IMR-90 (cell line): Measurements from ENCODE around the gene PZP. TPM values are rescaled to one million over a fixed set of nuclear protein-coding genes. Genes with fewer than 3 reads are reported as not detected.

Experiments used
- ATAC-seq: fragments of 200-7000 bp; cut with Tn5 transposase; 2 replicates; pipeline ENCODE4 v1.9.1; 2020; ENCODE audit warnings: low read depth, mild to moderate bottlenecking, moderate library complexity
- BruUV-seq: library from RNA; stranded (reverse); fragments of 400-500 nt; replicated peaks from 2 replicates; lab custom pipeline; 2021; lab: Mats Ljungman, UMichigan
- CTCF ChIA-PET: fragments of 300-600 bp; formaldehyde crosslinking; extraction: SDS; loops from one replicate; lab custom pipeline; 2021; ENCODE audit warnings: antibody characterized with exemption; lab: Yijun Ruan, JAX
- POLR2A ChIA-PET: fragments of 300-600 bp; sonication (Branson Sonifier 250); formaldehyde crosslinking; loops from one replicate; lab custom pipeline; 2022; ENCODE audit warnings: antibody characterized with exemption; ENCODE audit not compliant: unreplicated experiment; lab: Charles Lee
- DNase-seq: peaks from one replicate; pipeline ENCODE4 v3.0.0; 2013
- H2AFZ ChIP-seq: replicated peaks from 2 replicates; pipeline ENCODE3; 2013; ENCODE audit warnings: low read length, mild to moderate bottlenecking; ENCODE audit not compliant: poor library complexity
- H2AK5ac ChIP-seq: 2 replicates; pipeline ENCODE4 v1.6.1; 2013; ENCODE audit warnings: low read depth, low read length, inconsistent platforms
- H2AK9ac ChIP-seq: replicated peaks from 2 replicates; pipeline ENCODE3; 2013; ENCODE audit warnings: mild to moderate bottlenecking, low read depth, low read length, moderate library complexity; ENCODE audit not compliant: poor library complexity
- H2BK120ac ChIP-seq: 2 replicates; pipeline ENCODE4 v1.6.1; 2013; ENCODE audit warnings: low read depth, low read length, inconsistent platforms
- H2BK15ac ChIP-seq: 3 replicates; pipeline ENCODE4 v1.6.1; 2013; ENCODE audit warnings: low read depth, low read length, inconsistent platforms
- H2BK20ac ChIP-seq: 2 replicates; pipeline ENCODE4 v1.6.1; 2013; ENCODE audit warnings: low read depth, mild to moderate bottlenecking, inconsistent platforms, low read length, moderate library complexity
- H2BK5ac ChIP-seq: 2 replicates; pipeline ENCODE4 v1.6.1; 2013; ENCODE audit warnings: mild to moderate bottlenecking, low read depth, low read length, inconsistent platforms; ENCODE audit not compliant: poor library complexity, severe bottlenecking
- H3K14ac ChIP-seq: replicated peaks from 2 replicates; pipeline ENCODE4 v1.6.1; 2013; ENCODE audit warnings: low read depth, low read length, inconsistent platforms
- H3K18ac ChIP-seq: 2 replicates; pipeline ENCODE4 v1.6.1; 2013; ENCODE audit warnings: low read depth, low read length, control low read depth
- H3K23ac ChIP-seq: 2 replicates; pipeline ENCODE4 v1.6.1; 2013; ENCODE audit warnings: low read depth, low read length, inconsistent platforms
- H3K27ac ChIP-seq: 2 replicates; pipeline ENCODE4 v1.5.1; 2013; ENCODE audit warnings: mild to moderate bottlenecking, control low read depth, low read length; ENCODE audit not compliant: insufficient read depth
- H3K27me3 ChIP-seq: 2 replicates; pipeline ENCODE4 v1.6.1; 2013; ENCODE audit warnings: low read length; ENCODE audit not compliant: control insufficient read depth, insufficient read depth
- H3K36me3 ChIP-seq: 2 replicates; pipeline ENCODE4 v1.6.1; 2013; ENCODE audit warnings: low read length, mixed read lengths; ENCODE audit not compliant: control insufficient read depth, insufficient read depth
- H3K4ac ChIP-seq: 2 replicates; pipeline ENCODE4 v1.6.1; 2013; ENCODE audit warnings: low read depth, low read length, inconsistent platforms
- H3K4me1 ChIP-seq: 2 replicates; pipeline ENCODE4 v1.6.1; 2013; ENCODE audit warnings: low read length, mixed read lengths; ENCODE audit not compliant: control insufficient read depth, insufficient read depth
- H3K4me2 ChIP-seq: 2 replicates; pipeline ENCODE4 v1.6.1; 2013; ENCODE audit warnings: low read depth, mild to moderate bottlenecking, control low read depth, low read length, moderate library complexity
- H3K4me3 ChIP-seq: 2 replicates; pipeline ENCODE4 v1.5.1; 2013; ENCODE audit warnings: low read depth, mild to moderate bottlenecking, control low read depth, low read length, moderate library complexity; ENCODE audit not compliant: insufficient read depth
- H3K56ac ChIP-seq: 2 replicates; pipeline ENCODE4 v1.6.1; 2013; ENCODE audit warnings: low read length, inconsistent platforms; ENCODE audit not compliant: insufficient read depth; ENCODE audit errors: extremely low read depth
- H3K79me1 ChIP-seq, 2 experiments: 2 replicates each; pipeline ENCODE4 v1.6.1; 2013; ENCODE audit warnings: low read length in 2 of 2, inconsistent platforms in 1 of 2, low read depth in 1 of 2
- H3K9ac ChIP-seq: 2 replicates; pipeline ENCODE4 v1.6.1; 2013; ENCODE audit warnings: low read depth, low read length, control low read depth
- H3K9me1 ChIP-seq: 2 replicates; pipeline ENCODE4 v1.6.1; 2013; ENCODE audit warnings: low read length, inconsistent platforms; ENCODE audit not compliant: insufficient read depth
- H3K9me3 ChIP-seq: 2 replicates; pipeline ENCODE4 v1.6.1; 2013; ENCODE audit warnings: low read length; ENCODE audit not compliant: control insufficient read depth, insufficient read depth
- H4K20me1 ChIP-seq: 2 replicates; pipeline ENCODE4 v1.6.1; 2013; ENCODE audit warnings: low read length, inconsistent platforms; ENCODE audit not compliant: insufficient read depth
- H4K5ac ChIP-seq: 2 replicates; pipeline ENCODE4 v1.6.1; 2013; ENCODE audit warnings: mild to moderate bottlenecking, low read depth, low read length, control low read depth
- H4K8ac ChIP-seq, 2 experiments: 2 replicates each; pipeline ENCODE4 v1.6.1; 2013; ENCODE audit warnings: low read depth in 2 of 2, low read length in 2 of 2, control low read depth in 1 of 2, inconsistent platforms in 1 of 2
- H4K91ac ChIP-seq: 2 replicates; pipeline ENCODE4 v1.6.1; 2013; ENCODE audit warnings: low read depth, low read length, inconsistent platforms; ENCODE audit not compliant: insufficient read depth
- CHD1 ChIP-seq: IDR thresholded peaks from 2 replicates; pipeline ENCODE4 v1.6.1; 2012; ENCODE audit warnings: low read depth, low read length, improper control_type of control experiment
- FOS ChIP-seq: fragments of 150-350 bp; IDR thresholded peaks from 2 replicates; pipeline ENCODE4 v1.6.1; 2016; ENCODE audit warnings: low read depth, low read length
- MAFK ChIP-seq: IDR thresholded peaks from 2 replicates; pipeline ENCODE4 v1.6.1; 2012; ENCODE audit warnings: low read depth, low read length, improper control_type of control experiment
- MXI1 ChIP-seq: IDR thresholded peaks from 2 replicates; pipeline ENCODE4 v1.6.1; 2012; ENCODE audit warnings: low read depth, mild to moderate bottlenecking, low read length, moderate library complexity, borderline replicate concordance
- NFE2L2 ChIP-seq: fragments of 150-350 bp; IDR thresholded peaks from 2 replicates; pipeline ENCODE4 v1.6.1; 2016; ENCODE audit warnings: low read depth, mild to moderate bottlenecking, low read length
- RCOR1 ChIP-seq: IDR thresholded peaks from 2 replicates; pipeline ENCODE4 v1.6.1; 2012; ENCODE audit warnings: mild to moderate bottlenecking, low read length, improper control_type of control experiment; ENCODE audit not compliant: insufficient replicate concordance
- WGBS, 2 experiments: methylation state at CpG; one replicate each; pipeline versions ENCODE4 v1.1.5 to v1.1.7; 2013; ENCODE audit warnings: missing lambda C conversion rate in 2 of 2; ENCODE audit not compliant: insufficient read length in 1 of 2; ENCODE audit errors: extremely low coverage in 2 of 2; 5-methylcytosine and 5-hydroxymethylcytosine counted together
- dilution Hi-C: fragments of 300-500 bp; cut with HindIII; formaldehyde crosslinking; loops from one replicate; pipeline ENCODE4 v1.14.3; 2018; ENCODE audit warnings: low sequenced_read_pairs; ENCODE audit not compliant: unreplicated experiment
- in situ Hi-C: fragments of 300-500 bp; cut with MboI; formaldehyde crosslinking; loops from 3 replicates; pipeline ENCODE4 v1.14.3; 2019; ENCODE audit warnings: low sequenced_read_pairs, inconsistent platforms, mixed read lengths
- intact Hi-C: fragments of 100-400 bp; cut with micrococcal nuclease; formaldehyde crosslinking; loops from 2 replicates; pipeline ENCODE4 v1.10.0; 2022
- polyA plus RNA-seq, 3 experiments: library from polyadenylated mRNA; depleted of rRNA; stranded (reverse); fragments of >200 nt; gene quantifications; 2 replicates each; pipeline ENCODE4 v1.2.3, GENCODE V29; 2012; ENCODE audit warnings: low replicate concordance in 1 of 3
- total RNA-seq: library from RNA; depleted of rRNA; stranded (reverse); fragments of >200 nt; gene quantifications from 2 replicates; pipeline ENCODE4 v1.2.3, GENCODE V29; 2012
- TF ChIP-seq, protein P1 (sequence below): fragments of 150-350 bp; IDR thresholded peaks from 2 replicates; pipeline ENCODE4 v1.6.1; 2016; ENCODE audit warnings: low read depth, mild to moderate bottlenecking, low read length, moderate library complexity, borderline replicate concordance
- TF ChIP-seq, protein P2 (sequence below): fragments of 150-350 bp; IDR thresholded peaks from 2 replicates; pipeline ENCODE4 v1.6.1; 2017; ENCODE audit warnings: mild to moderate bottlenecking, antibody characterized with exemption, low read length, low read depth
- TF ChIP-seq, protein P3 (sequence below): conservative IDR thresholded peaks from 2 replicates; pipeline ENCODE4 v1.5.1; 2012; ENCODE audit warnings: mild to moderate bottlenecking, low read depth, low read length, improper control_type of control experiment

PZP gene
- total and polyA plus RNA-seq, 2 of the 4 experiments (the other 2 are of a cell fraction), result not detected

DNA sequence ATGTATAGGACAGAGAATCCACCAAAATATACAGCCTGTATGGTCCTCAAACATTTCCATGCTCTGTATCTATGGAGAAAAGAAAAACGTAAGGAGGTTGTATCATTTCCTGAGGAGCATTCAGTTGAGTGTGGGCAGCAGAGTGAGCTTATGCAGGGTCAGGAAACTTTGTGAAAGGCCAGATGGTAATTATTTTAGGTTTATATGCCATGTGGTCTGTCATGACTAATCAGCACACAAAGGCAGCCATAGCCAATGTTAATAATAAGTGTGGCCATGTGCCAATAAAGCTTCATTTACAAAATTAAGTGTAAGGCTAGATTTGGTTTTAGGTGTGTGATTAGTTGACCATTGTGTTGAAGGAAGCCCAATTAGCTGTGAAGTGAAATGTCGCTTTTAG is 59.3 kb downstream of the PZP start:
- H3K4me2 ChIP-seq, result no peak overlapping the region
- no peak overlapping the region for H4K8ac ChIP-seq
- TF ChIP-seq CHD1, result no peak
- TF ChIP-seq, protein P1, sequence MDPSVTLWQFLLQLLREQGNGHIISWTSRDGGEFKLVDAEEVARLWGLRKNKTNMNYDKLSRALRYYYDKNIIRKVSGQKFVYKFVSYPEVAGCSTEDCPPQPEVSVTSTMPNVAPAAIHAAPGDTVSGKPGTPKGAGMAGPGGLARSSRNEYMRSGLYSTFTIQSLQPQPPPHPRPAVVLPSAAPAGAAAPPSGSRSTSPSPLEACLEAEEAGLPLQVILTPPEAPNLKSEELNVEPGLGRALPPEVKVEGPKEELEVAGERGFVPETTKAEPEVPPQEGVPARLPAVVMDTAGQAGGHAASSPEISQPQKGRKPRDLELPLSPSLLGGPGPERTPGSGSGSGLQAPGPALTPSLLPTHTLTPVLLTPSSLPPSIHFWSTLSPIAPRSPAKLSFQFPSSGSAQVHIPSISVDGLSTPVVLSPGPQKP, result no peak
- TF ChIP-seq MXI1, result no peak
- no peak for TF ChIP-seq RCOR1
- TF ChIP-seq, protein P2, sequence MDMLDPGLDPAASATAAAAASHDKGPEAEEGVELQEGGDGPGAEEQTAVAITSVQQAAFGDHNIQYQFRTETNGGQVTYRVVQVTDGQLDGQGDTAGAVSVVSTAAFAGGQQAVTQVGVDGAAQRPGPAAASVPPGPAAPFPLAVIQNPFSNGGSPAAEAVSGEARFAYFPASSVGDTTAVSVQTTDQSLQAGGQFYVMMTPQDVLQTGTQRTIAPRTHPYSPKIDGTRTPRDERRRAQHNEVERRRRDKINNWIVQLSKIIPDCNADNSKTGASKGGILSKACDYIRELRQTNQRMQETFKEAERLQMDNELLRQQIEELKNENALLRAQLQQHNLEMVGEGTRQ, result no peak
- no peak for TF ChIP-seq NFE2L2
- TF ChIP-seq, protein P3, sequence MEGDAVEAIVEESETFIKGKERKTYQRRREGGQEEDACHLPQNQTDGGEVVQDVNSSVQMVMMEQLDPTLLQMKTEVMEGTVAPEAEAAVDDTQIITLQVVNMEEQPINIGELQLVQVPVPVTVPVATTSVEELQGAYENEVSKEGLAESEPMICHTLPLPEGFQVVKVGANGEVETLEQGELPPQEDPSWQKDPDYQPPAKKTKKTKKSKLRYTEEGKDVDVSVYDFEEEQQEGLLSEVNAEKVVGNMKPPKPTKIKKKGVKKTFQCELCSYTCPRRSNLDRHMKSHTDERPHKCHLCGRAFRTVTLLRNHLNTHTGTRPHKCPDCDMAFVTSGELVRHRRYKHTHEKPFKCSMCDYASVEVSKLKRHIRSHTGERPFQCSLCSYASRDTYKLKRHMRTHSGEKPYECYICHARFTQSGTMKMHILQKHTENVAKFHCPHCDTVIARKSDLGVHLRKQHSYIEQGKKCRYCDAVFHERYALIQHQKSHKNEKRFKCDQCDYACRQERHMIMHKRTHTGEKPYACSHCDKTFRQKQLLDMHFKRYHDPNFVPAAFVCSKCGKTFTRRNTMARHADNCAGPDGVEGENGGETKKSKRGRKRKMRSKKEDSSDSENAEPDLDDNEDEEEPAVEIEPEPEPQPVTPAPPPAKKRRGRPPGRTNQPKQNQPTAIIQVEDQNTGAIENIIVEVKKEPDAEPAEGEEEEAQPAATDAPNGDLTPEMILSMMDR, result no peak
- no peak for TF ChIP-seq FOS
- TF ChIP-seq MAFK, result no peak
- no peak overlapping the region for H2AK9ac ChIP-seq
- H3K23ac ChIP-seq, result no peak overlapping the region
- no peak overlapping the region for H4K5ac ChIP-seq
- in situ Hi-C loops, result no loop called here
- no peak overlapping the region for H3K4me3 ChIP-seq
- no peak overlapping the region for H3K18ac ChIP-seq
- dilution Hi-C loops, result no loop called here
- no peak overlapping the region for H3K56ac ChIP-seq
- BruUV-seq, result no TSS peak
- no peak overlapping the region for H2BK15ac ChIP-seq
- POLR2A ChIA-PET, result no interaction called here
- no peak for ATAC-seq
- H3K4me1 ChIP-seq, result no peaks in the 10 kb centered on the region
- H3K9me3 ChIP-seq, result peaks cover 3% of the 10 kb centered on the region; the same call in 1 of the 2 replicates
- no peak overlapping the region for H2AK5ac ChIP-seq
- no peak overlapping the region for H2AFZ ChIP-seq
- H3K4ac ChIP-seq, result no peak overlapping the region
- no peak overlapping the region for H3K14ac ChIP-seq
- H3K27ac ChIP-seq, result no peak overlapping the region
- H3K79me1 ChIP-seq, result no peaks in the 10 kb centered on the region
- H4K91ac ChIP-seq, result no peak overlapping the region
- no peaks in the 10 kb centered on the region for H3K36me3 ChIP-seq
- CTCF ChIA-PET, result no interaction called here
- no peak overlapping the region for H2BK5ac ChIP-seq
- H2BK20ac ChIP-seq, result no peak overlapping the region
- no peak for DNase-seq
- no peaks in the 10 kb centered on the region for H4K20me1 ChIP-seq
- no peak overlapping the region for H2BK120ac ChIP-seq
- no peaks in the 10 kb centered on the region for H3K27me3 ChIP-seq
- no peak overlapping the region for H3K9ac ChIP-seq
- H3K9me1 ChIP-seq, result no peaks in the 10 kb centered on the region
- intact Hi-C loops, result no loop called here
- no CpG with 5 or more reads among the region's 2 CpGs for whole genome bisulfite sequencing, 2 experiments
